ELR (cell line): ENCODE measurements around the gene CYB561.

Source experiments
- DNase-seq: peaks from one replicate; pipeline ENCODE4 v3.0.0-alpha.2; 2015; ENCODE audit warnings: low read depth

CYB561 gene

GRCh38 chr17:63407741-63408330 is 38.3 kb downstream of the CYB561 start:
- DNase-seq = no peak

DNA sequence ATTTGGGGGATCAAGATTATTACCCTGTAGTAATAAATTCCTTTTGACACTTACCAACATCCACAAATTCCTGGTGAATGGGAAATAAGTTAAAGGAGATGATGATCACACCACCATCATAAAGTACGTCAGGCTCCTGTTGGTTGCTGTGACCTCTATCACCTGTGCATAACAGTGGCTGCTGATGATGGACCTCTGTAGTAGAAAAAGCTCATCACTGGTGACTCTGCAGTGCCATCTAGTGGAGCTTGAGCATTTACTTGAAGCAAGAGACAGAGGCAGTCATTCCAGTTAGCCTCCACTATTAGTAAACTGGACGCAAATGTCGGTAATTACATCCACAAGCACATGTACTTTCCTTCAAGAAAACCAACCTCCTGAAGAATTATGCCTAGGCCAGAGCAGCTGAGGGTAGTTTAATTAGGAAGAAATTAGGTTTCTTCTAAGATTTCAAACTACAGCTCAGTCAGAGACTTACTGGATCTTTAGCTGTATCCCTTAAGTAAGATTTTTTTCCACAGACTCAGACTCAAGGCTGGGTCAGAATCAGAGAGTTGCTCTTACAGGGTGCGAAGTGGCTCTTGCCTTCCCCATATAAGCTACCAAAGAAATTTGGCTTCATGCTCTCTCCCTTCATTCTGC is 39.3 kb downstream of the CYB561 start:
- peak; percentile 94 for DNase-seq

GRCh38 chr17:63405741-63406261 is 40.3 kb downstream of the CYB561 start:
- peak; percentile 93 for DNase-seq

- DNase-seq = no peak
Observed at GRCh38 chr17:63405020-63405419, 41.1 kb downstream of the CYB561 start.

DNA sequence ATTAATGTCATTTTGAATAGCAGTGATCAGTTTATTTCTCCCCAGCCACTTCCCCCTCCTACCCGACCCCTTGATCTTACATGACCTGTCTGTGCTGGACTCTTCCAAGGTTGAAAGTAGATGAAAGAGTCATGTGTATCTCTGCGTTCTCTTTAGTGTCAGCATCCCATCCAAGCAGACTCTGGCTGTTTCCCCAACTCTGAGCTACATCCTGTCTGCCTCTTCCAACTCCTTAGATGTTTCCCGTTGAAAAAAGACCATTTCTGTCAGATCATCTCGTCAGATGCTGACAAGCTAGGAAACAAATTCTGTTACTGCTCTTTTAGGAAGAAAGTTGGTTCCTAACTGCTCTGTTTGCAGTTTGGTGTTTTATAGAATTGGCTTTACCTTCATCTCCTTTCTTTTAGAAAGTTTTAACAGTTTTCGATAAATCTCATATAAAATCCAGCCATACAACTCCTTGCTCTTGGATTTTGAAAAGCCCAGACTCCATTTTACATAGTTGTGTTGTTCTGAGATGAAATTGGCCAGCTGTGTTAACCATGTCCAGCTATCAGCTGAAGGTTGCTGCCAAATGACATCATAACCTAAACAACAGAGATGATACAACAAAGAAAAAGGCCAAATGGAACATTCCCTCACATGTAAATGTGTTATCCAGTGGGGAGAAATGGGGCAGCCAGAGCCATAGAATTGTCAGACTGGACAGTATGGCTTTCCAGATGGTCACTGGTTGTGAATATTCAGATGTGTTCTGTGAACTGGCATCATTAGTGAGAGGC is 43.5 kb downstream of the CYB561 start:
- no peak for DNase-seq

GRCh38 chr17:63399856-63400255 is 46.2 kb downstream of the CYB561 start:
- no peak for DNase-seq

- DNase-seq = no peak
Observed at GRCh38 chr17:63399316-63399715, 46.8 kb downstream of the CYB561 start.

DNA sequence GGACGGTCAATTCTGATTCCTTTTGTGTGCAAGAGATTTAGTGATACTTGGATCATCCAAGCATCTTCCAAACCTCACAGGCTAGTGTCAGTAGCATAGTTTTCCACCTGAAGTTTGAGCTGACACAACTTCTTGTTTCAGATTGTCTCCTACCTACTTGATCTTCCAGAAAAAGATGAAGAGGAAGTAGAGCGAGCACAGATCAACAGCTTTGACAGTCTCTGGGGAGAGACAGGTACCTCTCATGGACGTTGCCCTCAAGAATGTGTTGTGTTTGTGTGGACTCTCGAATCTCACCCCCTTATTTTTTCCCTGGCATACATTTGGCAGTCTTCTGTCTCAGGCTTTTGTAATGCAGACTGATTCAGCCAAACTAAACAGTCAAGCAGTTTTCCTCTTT is 47.4 kb downstream of the CYB561 start:
- DNase-seq = no peak

DNA sequence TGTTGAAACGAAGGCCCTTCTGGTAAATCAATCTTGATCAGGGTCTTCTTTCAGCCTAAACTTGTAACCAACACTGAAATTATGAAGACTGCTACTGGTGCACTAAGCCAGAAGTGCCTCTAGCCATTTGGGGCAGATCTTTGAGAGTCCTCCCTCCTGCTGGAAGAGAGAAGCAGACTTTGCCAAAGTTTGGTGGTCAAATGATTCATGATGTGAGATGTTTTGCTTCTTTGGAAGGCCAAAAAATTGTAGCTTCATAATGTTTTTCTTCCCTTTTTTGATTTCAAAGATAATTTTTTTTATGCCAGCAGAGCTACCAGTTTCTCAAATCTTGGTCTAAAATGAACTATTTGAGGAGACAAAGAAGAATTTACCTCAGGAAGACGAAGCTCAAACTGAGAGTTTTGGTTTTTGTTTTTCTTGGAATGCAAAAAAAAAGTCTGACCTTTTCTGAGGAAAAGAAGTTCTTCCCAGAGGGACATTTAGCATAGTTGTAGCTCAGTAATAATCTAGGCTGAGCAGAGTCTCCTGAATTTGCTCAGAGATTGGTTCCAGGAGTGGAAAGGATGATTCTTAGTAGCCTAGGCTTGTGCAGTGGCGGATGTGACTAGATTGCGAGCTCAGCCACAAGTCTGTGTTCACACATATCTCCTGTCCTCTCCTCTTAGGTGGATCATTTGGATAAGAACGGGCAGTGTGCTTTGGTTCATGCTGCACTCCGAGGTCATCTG is 50.9 kb downstream of the CYB561 start:
- peak; percentile 33 for DNase-seq

- DNase-seq = no peak
Observed at GRCh38 chr17:63390090-63390489, 56.0 kb downstream of the CYB561 start.

DNA sequence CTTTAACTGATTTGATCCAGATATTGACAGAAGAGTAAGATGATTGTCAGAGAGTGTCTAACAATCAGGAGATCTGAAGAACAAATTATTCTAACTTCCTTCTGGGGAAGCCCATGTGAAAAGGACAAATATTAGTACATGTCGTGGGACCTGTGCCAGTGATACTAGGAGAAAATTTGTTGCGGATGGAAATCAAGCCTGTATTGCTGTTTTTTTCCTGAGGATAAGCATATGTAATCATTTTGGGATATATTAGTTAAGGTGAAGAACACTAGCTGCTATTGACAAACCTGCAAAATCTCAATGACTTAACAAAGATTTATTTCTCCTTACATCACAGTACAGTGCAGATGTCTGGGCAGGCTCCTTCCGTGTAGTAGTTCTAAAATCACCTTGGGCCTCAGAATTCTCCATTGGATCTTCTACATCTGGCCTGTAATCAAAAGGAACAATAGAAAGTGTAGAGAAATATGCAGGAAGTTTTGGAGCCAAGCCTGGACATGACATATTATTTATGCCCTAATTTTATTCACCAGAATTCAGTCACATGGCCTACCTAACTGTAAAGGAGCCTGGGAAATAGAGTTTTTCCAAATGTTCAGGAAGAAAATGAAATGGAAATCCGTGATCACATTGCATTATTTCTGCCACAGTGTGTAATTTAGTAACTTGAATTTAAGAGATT is 58.3 kb downstream of the CYB561 start:
- no peak for DNase-seq

DNA sequence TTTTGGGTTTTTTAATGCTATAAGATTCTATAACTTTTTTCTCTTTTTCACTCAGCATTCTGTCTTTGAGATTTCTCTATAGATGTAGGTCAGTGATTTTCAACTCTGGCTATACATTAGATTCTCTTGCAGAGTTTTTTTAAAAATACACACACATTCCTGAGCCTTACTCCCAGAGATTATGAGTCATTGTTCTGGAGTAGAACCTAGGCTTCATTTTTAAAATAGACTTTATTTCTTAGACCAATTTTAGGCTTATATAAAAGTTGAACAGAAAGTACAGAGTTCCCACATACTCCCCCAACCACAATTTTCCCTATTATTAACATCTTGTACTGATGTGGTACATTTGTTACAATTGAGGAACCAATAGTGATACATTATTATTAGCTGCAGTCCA is 63.3 kb downstream of the CYB561 start:
- peak; percentile 72 for DNase-seq
